GM19324 (cell line): ENCODE data around the gene ZMYND8.
"Not testable (repeated sequence)": the region's sequence is repeated elsewhere in the genome, so short reads cannot be mapped to it uniquely, and the experiment has no call there.

Experiments
- ATAC-seq: cut with Tn5 transposase; IDR thresholded peaks from one replicate; pipeline ENCODE4 v1.9.1; 2021; ENCODE audit warnings: mild to moderate bottlenecking, moderate library complexity; ENCODE audit not compliant: unreplicated experiment, low FRiP score

Gene ZMYND8

DNA sequence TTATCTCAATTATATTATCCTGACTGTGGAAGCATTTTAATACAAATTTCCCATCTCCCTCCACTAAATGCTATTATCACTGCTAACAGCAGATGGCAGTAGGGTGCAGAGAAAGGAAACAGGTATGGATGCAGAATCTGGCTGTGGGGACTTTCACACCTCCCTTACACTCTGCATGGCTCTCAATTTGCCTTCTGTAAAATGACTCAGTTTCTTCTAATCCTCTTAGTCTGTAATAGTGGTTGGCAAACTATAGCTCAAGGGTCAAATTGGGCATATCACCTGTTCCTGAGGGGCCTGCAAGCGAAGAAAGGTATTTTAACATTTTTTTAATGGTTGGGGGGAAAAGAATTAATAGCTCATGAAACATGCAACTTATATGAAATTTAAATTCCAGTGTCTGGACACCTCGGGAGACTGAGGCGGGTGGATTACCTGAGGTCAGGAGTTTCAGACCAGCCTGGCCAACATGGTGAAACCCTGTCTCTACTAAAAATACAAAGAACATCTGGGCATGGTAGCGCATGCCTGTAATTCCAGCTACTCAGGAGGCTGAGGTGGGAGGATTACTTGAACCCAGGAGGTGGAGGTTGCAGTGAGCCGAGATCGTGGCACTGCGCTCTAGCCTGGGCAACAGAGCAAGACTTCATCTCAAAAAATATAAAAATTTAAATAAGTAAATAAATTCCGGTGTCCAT, 83.5 kb downstream of the ZMYND8 start:
- no peak for ATAC-seq

DNA sequence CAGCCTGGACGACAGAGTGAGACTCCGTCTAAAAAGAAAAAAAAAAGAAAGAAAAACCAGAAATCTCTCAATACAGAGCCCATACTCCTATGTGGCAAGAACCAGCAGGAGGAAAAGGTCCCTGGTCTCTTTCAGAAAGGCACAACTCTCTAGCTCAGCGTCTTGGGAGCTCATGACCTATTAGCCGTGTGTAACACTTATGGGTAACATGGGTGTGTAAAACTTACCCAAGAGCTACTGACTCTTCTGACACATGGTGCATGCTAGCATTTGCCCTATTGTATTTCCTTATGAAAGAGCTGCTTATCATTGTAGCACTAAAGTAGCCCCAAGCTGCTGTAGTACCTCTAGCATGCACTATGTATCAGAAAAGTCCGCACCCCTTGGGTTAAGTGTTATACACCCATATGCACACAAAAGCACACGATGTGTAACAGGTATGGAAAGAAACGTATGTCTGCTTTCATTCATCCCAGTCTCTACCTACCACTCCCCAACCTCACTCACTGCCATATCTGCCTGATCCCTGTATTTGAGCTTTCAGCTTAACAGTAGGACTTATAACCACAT, 85.4 kb downstream of the ZMYND8 start:
- ATAC-seq, result no peak

DNA sequence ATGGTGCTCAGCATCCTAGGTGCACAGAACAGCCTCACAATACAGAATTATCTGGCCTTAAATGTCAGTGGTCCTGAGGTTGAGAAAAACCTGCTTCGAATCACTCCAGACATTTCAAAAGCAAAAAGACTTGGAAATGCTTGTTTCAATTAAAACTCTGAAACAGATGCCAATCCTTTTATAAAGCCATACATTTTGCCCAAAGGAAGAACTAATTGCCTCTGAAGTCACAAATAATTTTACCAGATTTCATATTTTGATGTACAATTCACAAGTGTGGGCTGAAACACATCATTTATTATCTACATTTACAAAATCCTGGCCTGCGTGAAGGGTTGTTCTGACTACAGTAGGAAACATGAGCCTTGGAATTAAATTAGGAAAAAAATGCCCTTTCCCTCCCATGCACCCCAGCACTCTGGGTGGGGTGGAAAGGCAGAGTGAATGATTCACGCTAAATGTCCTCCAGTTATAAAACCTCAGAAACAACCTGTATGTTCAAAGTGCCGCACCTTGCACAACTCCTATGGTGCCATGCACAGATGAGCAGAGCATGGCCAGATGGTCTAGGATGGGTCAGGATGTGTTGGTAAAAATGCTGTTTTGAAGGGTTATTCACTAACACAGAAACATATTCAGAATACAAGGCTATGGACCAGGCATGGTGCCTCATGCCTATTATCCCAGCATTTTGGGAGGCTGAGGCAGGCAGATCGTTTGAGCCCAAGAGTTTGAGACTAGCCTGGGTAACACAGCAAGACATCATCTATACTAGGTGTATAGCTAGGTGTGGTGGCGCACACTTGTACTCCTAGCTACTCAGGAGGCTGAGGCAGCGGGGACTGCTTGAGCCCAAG, 87.0 kb downstream of the ZMYND8 start:
- ATAC-seq, result no peak

DNA sequence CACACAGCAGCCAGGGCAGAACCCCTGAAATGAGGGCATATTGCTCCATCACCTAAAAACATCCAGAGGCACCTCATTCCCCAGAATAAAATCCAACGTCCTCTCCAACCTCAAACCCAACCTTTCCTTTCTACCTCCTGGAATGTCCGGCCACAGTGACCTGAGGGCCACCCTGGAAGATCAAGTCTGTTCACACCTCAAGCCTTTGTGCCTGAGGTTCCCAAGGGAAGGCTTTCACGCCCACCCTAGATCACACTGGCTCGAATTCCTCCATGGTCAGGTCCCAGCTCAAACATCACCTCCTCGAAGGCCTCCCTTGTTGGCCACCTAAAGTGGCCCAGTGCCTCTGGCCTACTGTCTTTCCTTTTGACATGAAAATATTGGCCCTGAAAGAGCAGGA, 88.9 kb downstream of the ZMYND8 start:
- ATAC-seq, result no peak

DNA sequence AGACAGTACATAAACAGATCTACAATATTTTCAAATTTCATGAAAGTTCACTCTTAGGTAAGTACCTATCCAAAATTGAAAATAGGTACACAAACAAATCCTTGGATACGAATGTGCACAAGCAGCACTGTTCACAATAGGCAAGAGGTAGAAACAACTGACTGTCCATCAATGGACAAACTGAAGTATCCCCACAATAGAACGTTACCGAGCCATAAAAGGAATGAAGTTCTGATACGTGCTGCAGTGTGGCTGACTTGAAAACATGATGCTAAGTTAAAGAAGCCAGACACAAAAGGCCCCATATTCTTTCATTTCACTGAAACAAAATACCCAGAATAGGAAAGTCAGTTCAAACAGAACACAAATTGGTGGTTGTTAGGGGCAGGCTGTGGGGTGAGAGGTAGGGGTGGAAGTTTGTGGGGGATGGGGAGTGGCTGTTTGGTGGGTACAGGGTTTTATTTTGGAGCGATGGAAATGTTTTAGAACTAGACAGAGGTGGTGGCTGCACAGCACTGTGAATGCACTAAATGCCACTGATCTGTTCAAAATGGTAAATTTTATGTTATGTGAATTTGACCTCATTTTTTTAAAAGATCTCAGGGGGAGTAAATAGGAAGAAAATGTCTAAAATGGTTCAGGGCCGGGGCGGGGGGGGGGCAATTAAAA, 89.5 kb downstream of the ZMYND8 start:
- ATAC-seq, result no peak

DNA sequence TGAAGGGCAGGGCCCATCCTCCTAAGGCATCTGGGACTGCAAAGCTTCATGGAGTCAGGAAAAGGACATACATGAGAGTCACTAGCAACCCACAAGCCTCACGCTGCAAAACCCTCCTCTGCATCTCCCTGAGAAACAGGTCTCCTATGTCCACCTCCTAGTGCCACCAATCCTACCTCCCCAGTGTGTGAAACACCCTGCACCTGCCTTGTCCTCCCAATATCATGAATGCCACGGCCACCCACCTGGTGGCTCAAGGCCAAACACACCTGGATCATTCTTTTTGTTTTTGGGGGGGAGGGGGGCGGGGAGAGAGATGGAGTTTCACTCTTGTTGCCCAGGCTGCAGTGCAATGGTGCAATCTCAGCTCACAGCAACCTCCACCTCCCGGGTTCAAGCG, 90.5 kb downstream of the ZMYND8 start:
- ATAC-seq, result no peak

DNA sequence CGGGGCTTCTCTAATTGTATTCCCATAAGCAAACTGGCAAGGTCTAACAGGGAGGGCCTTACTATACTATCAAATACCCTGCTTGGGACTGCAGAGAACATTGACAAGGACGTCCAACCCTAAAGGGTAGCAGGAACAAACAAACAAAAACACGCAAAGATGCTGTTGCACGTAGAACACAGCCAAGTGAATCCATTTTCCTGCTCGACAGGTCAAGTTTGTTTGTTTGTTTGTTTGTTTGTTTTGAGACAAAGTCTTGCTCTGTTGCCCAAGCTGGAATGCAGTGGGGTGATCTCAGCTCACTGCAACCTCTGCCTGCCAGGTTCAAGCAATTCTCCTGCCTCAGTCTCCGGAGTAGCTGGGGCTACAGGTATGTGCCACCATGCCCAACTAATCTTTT, 91.3 kb downstream of the ZMYND8 start:
- no peak for ATAC-seq

DNA sequence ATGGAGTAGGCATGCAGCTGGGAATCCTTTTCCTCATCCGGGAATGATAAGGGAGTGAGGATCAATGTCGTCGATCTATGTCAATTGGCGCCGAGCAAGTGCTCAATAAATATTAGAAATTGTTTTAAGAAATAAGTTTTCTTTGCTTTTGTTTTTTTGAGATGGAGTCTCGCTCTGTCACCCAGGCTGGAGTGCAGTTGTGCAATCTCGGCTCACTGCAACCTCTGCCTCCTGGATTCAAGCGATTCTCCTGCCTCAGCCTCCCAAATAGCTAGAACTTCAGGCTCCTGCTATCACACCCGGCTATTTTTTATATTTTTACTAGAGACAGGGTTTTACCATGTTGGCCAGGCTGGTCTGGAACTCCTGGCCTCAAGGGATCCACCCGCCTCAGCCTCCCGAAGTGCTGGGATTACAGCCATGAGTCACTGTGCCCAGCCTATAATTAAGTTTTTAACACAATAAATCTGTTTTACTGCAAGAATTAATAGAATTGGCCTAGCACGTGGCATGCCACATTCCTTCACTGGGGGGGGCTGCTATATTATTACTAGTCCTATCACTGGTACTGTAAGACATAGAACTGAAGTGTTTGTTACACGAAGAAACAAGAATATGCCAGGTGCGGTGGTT, 92.2 kb downstream of the ZMYND8 start:
- not testable (repeated sequence) for ATAC-seq

DNA sequence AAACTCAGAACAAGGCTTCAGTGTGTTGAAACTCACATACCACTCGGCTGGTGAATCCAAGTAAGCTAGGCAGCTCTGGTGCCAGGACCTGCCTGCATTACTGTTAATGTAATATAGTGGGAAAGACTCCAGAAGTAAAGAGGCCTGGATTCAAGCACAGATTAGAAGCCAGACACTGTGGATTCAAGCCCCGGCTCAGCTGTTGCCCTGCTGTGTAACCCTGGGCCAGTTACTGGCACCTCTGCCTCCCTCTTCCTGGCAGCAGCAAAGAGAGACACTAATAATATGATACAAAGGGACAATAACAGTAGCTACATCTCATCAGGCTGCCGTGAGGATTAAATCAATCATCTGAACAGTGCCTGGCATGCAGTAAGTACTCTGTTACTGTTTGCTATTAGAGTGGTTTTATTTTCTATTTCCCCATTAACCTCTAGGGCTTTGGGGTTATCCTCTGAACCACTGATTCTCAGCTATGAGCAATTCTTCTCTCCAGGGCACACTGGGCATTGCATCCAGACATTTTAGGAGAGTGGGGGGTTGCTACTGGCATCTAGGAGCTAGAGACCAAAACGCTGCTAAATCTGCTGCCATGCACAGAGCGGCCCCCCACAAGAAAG, 92.9 kb downstream of the ZMYND8 start:
- no peak for ATAC-seq

DNA sequence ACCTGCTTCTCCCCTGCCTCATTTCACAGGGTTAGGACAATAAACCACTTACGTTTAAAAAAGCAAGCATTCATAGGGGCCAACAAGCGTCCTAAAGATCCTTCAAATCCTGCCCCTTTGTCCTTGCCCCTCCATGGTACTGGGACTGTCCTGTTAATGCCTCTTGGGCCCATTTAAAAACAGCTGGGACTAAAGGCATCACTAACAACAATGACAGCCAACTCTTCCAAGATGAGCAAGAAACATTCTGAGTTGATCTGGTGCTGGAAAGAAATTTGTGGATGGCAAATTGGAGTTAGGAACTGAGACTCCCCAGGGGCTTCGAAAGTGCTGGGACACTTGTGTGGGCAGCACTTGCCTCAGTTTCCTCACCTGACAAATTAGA, 93.4 kb downstream of the ZMYND8 start:
- no peak for ATAC-seq

DNA sequence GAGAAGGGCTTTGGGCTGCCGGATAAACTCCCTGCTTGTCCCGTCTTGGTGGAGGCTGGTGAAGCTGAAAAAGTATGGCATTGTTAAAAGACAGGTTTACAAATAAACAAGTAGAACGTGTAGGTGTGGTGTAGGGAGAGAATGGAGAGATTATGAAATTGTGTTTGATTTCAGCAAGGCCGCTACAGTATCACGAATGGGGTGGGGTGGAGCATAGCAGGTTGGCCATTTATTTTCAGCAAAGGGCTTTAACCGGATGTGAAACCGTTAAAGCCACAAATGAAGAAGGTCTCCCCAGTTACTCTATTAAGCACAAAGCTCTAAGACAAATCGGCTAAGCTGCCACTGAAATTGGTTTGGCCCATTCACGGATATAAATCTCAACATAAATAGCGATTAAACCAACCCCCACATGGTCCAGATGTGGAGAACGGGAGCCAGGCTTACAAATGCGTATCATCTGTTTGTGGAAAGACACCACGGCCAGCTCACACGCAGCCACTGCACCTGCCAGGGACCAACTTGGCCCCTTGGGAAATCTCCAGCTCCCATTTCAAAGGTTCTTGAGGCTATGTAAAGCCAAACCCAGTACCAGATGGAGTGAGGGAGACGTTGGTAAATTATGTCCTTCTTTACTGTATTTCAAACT, 94.0 kb downstream of the ZMYND8 start:
- ATAC-seq, result peak; percentile 52

DNA sequence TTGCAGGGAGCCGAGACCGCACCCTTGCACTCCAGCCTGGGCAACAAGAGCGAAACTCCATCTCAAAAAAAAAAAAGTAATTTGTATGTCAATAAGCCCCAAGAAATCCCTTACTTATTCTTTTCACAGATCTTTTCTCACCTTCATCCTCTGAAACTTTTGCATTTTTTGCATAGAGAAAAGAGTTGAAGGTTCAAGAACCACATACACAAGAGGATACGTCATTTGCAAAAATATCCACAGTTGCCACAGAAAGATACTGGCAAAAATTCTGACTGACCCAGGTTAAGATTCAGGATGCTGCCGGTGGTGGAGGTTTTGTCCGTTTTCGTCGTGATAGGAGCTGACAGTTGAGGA, 94.5 kb downstream of the ZMYND8 start:
- ATAC-seq, result peak; percentile 17

DNA sequence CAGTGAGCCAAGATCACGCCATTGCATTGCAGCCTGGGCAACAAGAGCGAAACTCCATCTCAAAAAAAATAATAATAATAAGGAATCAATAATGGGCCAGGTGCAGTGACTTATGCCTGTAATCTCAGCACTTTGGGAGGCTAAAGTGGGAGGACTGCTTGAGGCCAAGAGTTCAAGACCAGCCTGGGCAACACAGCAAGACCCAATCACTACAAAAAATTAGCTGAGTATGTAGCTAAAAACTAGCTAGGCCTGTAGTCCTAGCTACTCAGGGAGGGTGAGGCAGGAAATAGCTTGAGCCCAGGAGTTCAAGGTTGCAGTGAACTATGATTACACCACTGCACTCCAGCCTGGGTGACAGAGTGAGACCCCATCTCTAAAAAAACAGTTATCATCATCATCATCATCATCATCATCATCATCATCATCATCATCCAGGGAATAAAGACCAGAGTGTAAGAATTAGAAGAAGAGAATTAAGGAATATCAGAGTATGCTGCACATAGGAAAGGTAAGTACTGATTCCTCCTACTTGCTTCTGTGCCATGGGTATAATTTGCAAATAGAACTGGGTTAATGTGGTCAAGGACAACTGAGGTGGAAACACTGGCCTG, 95.2 kb downstream of the ZMYND8 start:
- not testable (repeated sequence) for ATAC-seq

DNA sequence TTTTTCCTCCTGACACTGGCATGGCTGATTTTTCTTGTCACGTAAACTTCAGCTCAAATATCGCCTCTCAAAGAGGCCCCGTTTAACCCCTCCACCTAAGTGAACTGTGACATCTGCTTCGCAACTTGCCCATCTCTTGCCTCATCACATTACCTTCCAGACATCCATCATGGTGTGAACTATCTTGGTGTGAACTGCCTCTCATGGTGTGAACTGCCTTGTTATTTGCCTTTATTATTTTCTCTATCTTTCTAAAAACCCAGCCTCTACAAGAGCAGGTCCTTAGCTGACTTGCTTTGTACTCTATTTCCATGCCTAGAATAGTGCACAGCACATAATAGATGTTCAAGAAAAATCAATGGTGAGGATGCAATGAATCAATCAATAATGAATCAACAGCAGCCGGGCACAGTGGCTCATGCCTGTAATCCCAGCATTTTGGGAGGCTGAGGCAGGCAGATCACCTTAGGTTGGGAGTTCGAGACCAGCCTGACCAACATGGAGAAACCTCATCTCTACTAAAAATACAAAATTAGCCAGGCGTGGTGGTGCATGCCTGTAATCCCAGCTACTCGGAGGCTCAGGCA, 95.9 kb downstream of the ZMYND8 start:
- not testable (repeated sequence) for ATAC-seq

DNA sequence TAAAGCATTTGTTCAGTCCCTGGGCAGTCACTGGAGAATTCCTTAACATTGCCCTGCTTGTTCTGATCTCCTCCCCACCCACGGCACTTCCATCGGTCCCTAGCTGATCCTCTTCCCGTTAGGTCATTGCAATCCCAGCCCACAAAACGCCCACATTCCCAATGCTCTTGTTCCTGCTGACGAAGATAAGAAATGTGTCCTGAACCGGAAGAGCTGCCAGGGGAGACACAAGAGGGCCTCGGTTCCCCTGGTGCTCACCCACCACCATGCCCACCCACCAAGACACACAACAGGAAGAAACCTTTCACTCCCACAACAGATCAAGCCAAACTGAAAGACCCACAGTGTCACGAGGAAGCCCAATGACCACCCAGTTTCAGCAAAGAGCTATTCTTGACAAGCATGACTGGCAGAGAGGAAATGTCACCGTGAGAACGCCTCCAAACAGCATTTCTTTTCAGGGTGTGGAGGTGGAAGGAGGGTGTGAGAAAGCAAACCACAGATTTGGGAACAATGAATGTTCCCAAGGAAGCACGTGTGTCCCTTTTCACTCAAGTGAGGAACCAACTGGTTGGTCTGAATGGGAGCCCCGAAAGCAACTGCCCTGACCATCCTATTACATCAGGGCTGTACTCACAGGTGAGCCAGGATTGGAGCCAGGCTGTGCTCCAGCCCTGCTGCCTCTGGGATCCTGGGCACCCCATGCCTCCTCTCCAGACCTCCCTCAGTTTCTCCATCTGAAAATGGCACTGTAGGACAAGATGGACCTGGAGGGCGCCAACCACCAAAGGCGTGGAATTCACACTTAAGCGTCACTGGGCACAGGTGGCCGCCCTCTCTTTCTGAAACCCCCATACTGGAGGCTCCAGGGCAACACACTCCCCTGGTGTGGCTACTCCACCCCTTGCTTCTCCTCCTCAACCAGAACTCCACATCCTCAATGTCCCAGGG, 97.5 kb downstream of the ZMYND8 start:
- ATAC-seq, result no peak

DNA sequence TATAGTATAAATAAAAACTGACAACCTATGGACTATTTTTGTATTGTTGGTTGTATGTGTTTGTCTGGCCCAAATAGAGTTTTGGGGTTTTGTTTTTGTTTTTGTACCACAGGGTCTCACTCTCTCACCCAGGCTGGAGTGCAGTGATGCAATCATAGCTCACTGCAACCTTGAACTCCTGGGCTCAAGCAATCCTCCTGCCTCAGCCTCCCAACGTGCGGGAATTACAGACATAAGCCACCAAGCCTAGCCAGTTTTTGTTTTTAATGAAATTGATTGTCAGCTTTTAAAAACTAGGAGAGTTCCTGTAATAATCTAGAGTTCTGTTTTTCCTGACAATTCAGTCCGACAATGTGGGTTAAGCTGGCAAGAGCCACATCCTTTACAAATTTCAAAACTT, 98.7 kb downstream of the ZMYND8 start:
- ATAC-seq, result no peak

DNA sequence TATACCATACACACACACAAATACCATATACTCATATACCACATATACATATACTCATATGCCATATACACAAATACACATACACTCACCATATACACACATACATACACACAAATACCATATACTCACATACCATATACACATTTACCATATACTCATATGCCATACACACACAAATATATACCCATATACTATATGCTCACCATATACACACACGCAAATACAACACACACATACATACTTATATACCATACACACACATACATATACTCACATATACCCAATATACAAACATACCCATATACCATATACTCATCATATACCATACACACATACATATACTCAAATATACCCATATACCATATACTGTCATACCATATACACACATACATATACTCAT, 99.2 kb downstream of the ZMYND8 start:
- no peak for ATAC-seq

DNA sequence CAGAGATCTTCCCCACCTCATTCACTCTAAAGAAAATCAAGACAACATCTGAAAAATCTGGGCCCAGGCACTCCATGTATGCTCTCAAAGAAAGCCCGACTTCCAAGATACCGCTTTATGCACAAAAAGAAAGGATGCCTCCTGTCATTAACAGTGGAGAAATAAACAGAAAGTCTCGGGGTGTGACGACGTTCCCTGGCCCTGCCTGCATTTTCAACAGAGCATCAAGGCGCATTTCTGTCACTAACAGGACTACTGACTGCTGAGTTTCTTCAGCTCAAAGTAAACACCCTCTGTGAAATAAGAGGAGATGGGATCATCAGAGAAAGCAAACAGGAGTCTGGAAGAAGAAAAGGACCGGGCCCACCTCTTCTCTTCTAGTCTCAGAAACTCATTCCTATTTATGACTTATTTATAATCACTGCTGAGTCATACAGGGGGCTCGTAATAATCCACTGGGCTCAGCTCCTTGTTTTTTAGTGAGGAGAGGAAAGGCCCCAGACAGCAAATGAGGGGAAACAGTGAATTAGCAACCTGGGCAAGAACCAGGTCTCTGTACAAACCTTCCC, 99.7 kb downstream of the ZMYND8 start:
- ATAC-seq, result no peak
